Activated CD4-positive, alpha-beta T cell treated with anti-CD3 and anti-CD28 coated beads, Interleukin-2, amount 10 ng/mL, durations not matched to agents 24 days and 14 days (primary cell): ENCODE measurements around the gene NPM3. TPM values are rescaled to one million over a fixed set of nuclear protein-coding genes. Genes with fewer than 3 reads are reported as not detected.

ENCODE experiments used
- DNase-seq: peaks from one replicate; pipeline ENCODE4 v3.0.0; 2022
- H3K27ac Mint-ChIP-seq: one replicate; pipeline ENCODE4 v1.8.0; 2022; ENCODE audit warnings: mild to moderate bottlenecking, mixed read lengths
- H3K27me3 Mint-ChIP-seq: one replicate; pipeline ENCODE4 v1.8.0; 2022; ENCODE audit warnings: mixed read lengths
- H3K36me3 Mint-ChIP-seq: one replicate; pipeline ENCODE4 v1.8.0; 2022; ENCODE audit warnings: low read depth, mild to moderate bottlenecking, mixed read lengths
- H3K4me1 Mint-ChIP-seq: one replicate; pipeline ENCODE4 v1.8.0; 2021; ENCODE audit warnings: mixed read lengths
- H3K4me3 Mint-ChIP-seq: one replicate; pipeline ENCODE4 v1.8.0; 2022; ENCODE audit warnings: mild to moderate bottlenecking, moderate library complexity, mixed read lengths
- H3K9me3 Mint-ChIP-seq: one replicate; pipeline ENCODE4 v1.8.0; 2021; ENCODE audit warnings: mixed read lengths
- intact Hi-C: fragments of 100-400 bp; cut with micrococcal nuclease; formaldehyde crosslinking; loops from one replicate; pipeline ENCODE4 v1.15.1; 2023
- total RNA-seq: library from RNA; stranded (reverse); gene quantifications from 2 replicates; pipeline ENCODE4 v1.2.3, GENCODE V29; 2022

Gene NPM3, protein sequence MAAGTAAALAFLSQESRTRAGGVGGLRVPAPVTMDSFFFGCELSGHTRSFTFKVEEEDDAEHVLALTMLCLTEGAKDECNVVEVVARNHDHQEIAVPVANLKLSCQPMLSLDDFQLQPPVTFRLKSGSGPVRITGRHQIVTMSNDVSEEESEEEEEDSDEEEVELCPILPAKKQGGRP
- total RNA-seq, result 172 and 175 TPM in 2 replicates

DNA sequence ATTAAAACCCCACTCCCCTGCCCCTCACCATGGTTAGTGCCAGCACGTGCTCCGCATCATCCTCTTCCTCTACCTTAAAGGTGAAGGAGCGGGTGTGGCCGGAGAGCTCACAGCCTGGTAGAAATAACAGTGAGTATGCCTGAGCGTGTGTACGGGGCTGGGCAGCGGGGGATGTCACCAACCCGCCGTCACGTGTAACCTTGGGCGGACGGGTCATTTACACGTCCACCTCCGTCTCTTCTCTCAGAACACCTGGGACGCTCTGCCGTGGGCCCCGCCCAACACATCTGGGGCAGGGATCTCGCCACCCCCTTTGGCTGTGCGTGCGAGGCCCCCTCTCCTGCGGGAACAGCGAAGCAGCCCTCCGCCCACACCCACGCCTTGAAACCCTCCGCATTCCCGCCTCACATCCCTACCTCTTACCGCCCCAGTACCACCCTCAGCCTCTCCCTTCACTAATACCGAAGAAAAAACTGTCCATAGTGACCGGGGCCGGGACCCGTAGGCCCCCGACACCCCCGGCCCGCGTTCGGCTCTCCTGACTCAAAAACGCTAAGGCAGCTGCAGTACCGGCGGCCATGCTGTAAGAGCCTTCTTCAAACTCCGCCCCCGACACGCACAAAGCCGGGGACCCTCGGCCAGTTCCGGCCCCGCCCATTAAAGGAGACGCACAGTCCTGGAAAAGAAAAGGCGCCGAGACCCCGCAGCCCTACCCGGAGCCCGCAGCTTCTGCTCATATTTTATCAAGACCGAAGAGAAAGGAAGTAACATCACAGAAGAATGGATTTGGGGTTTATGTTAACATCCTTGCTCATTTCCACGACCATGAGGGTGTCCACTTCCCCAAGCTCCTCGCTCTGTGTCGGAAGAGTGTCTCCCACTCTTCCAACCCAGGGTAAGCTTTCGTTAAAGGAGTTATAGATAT, at the start of gene NPM3:
TSS of gene NPM3 (minus strand) at position 636 of the 925 bp plus-strand sequence. CDS start at position 580, 56 bp downstream.
- Mint-ChIP-seq H3K27me3 (peaks cover 9% of the 10 kb centered on the region), H3K9me3 (no peaks in the 10 kb centered on the region), H3K27ac (peak within 1 kb of the TSS; percentile 99), H3K36me3 (peaks cover 58% of the 10 kb centered on the region), H3K4me3 (peak within 1 kb of the TSS; percentile 100), H3K4me1 (peaks cover 47% of the 10 kb centered on the region)
- peak; percentile 96 for DNase-seq
- intact Hi-C loops, result loop anchor here (1.0 to 10.0 kb wide), 6 partner anchors 35 to 571 kb away; partner anchors contain the start of genes BTRC, DPCD, HPS6 and OGA

DNA sequence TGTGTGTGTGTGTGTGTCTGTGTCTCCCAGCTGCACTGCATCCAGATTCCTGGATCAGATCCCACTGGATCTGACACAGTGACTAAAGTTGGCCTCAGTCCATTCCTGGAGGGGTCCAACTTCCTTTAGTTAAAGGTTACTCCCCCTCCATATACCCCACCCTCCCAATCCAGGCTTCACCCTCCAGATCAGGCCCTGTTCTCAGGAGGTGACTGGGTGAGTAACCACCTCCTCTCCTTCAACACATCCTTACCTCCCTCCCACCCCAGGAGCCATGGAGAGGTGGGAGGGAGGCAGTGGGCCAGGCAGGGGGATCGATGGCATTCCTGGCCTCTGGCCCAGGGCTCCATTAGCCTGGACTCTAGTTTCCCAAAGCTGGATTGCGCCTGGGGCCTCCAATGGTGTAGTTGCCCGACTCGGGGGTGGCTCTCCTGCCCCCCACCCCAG, 49.1 kb upstream of the NPM3 start:
- H3K4me1 Mint-ChIP-seq, result peaks cover 51% of the 10 kb centered on the region
- intact Hi-C loops, result loop anchor here (5.0 kb wide), 1 partner anchor 140 kb away; no protein-coding TSS in a partner anchor
- peaks cover 8% of the 10 kb centered on the region for H3K36me3 Mint-ChIP-seq
- H3K27me3 Mint-ChIP-seq, result peaks cover 3% of the 10 kb centered on the region
- no peak overlapping the region for H3K4me3 Mint-ChIP-seq
- no peak for DNase-seq
- H3K27ac Mint-ChIP-seq, result no peak overlapping the region
- no peaks in the 10 kb centered on the region for H3K9me3 Mint-ChIP-seq

DNA sequence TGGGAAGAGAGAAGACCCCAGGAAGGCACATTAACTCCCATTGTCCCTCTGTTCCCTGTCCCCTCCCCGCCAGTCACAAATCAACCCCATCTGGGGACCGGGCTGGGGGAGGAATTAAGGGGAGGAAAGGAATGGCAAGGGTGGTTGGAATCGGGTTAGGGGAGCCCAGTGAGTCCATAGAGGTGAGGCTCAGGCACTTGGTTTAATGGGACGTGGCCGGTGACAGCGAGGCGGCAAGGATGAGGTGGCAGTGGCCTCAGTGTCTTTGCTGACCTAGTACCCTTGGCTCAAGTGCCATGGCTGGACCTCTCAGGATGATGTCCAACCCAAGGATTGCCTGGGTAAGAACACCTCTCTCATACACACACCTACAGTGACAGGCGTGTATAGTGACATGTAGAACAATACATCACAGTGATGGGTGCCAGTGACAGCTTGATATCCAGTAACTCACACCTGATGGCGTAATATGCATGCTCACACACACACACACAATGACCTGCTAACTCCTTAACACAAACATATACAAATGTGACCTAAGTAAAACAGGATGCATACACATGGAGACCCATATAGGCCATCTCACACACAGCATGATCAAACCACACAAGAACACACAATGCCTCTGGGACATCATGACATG, 48.0 kb upstream of the NPM3 start:
- Mint-ChIP-seq H3K4me1 (peaks cover 51% of the 10 kb centered on the region), H3K27ac (peak overlapping the region; percentile 99), H3K9me3 (no peaks in the 10 kb centered on the region)

DNA sequence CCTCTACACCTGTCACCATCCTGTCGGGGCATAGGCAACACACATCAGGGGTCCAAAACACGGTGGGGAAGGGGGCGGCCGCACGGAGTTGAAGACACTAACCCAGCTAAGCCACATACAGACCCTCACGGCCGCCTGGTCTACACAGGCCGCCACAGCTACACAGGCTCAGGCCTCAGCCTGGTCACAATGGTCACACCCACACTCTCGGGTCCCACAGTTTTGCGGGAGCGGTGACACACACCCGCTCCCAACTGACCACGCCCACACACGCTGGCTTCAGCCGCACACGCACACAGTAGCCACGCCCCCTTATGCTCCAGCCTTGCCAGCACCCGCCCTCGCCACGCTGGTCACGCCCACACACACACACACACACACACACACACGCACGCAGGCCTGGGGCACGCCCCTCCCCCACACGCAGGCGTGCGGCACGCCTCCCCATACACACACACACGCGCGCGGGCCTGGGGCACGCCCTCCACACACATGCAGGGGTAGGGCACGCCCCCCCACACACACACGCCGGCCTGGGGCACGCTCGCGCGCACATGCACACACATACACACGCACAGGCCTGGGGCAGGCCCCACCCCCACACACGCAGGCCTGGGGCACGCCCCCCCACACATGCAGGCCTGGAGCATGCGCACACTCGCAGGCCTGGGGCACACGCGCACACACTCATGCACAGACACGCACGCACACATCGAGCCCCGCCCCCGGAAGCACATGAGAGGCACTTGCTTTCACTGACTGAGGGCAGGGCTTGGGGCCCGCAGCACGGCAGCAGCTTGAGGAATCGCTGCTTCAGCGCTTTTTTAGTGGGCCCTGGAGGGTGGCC, 47.3 kb upstream of the NPM3 start:
- peak; percentile 97 for DNase-seq
- Mint-ChIP-seq H3K9me3 (no peaks in the 10 kb centered on the region), H3K27me3 (peaks cover 3% of the 10 kb centered on the region), H3K27ac (peak overlapping the region; percentile 99), H3K36me3 (peaks cover 8% of the 10 kb centered on the region), H3K4me1 (peaks cover 49% of the 10 kb centered on the region), H3K4me3 (peak overlapping the region; percentile 87)
- intact Hi-C loops, result loop anchor here (1.0 to 5.0 kb wide), 3 partner anchors 12 to 138 kb away; partner anchors contain the start of gene OGA

More for the DNA sequence above, 48.0 kb upstream of the NPM3 start:
- H3K27me3 Mint-ChIP-seq, result peaks cover 3% of the 10 kb centered on the region
- intact Hi-C loops, result loop anchor here (5.0 kb wide), 1 partner anchor 139 kb away; no protein-coding TSS in a partner anchor
- no peak for DNase-seq
- H3K4me3 Mint-ChIP-seq, result peak overlapping the region; percentile 87
- peaks cover 8% of the 10 kb centered on the region for H3K36me3 Mint-ChIP-seq

DNA sequence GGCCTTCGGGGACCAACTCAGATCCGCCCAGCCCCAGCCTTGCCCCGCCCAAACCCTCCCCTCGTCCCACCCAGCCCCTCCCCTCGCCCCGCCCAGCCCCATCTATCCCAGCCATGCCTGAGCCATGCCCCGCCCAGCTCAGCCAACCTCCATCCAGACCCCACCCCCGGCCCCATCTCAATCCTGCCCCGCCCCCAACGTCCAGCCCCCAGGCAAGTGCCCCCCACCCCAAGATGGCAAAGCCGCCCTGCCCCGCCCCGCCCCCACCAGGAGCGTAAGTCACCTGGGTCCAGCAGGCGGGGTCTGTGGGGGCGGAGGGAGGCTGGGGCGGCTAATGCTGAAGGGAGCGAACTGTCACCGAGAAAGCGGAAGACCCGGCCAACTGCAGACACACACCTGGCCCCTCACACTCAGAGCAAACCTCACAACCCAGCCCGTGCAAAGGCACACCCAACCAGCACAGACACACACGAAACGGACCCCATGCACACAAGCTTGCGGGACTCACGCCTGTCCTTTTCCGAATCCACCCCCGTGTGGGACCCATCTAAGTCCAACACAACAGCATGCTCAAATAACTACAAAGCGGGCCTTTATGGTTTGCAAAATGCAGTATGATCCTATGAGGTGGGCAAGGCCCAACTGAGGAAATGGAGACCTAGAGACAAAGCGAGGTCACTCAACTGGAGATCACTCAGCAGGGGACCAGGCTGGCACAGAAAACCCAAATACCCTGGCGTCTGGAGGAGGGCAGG, 46.5 kb upstream of the NPM3 start:
- Mint-ChIP-seq H3K27me3 (peaks cover 3% of the 10 kb centered on the region), H3K4me1 (peaks cover 44% of the 10 kb centered on the region), H3K4me3 (peak overlapping the region; percentile 87), H3K36me3 (peaks cover 11% of the 10 kb centered on the region), H3K9me3 (no peaks in the 10 kb centered on the region), H3K27ac (peak overlapping the region; percentile 99)
- peak; percentile 88 for DNase-seq
- intact Hi-C loops, result loop anchor here (1.0 to 5.0 kb wide), 3 partner anchors 11 to 137 kb away; partner anchors contain the start of gene OGA

DNA sequence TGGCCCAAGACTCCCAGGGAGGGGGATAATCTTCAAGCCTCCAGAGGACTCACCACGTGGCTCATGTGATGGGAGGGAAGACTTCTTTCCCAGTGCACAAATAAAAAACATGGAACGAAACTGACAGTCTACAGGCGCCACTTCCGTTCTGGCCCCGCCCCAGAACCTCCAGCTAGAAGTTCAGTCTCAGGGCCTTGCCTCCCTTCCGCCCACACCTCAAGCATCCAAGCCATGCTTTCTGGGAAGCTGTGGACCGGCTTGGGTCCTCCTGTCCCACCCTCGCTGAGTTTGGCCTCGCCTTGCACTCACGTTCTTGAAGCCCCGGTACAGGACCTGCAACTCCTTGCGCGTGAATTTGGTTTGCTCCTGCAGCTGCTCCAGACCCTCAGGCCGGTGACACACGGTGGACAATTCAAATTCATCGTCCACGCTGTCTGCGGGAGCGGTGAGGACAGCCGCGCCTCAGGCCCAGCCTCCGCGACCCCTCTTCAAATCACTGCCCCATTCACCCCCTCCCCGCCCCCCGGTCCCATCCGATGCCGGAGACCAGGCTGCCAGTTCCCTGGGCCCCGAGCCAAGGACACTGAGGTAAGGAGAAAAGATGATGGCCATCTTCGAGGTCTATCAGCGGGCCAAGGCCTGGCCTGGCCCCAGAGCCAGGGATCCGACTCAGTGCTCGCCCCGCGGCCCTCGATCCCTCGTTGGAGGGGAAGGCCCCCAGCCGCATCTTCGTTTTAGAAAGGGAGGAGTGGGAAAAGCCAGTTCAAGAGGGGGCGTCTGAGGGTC, 45.7 kb upstream of the NPM3 start:
- Mint-ChIP-seq H3K27ac (no peak overlapping the region), H3K9me3 (no peaks in the 10 kb centered on the region), H3K27me3 (peaks cover 3% of the 10 kb centered on the region), H3K36me3 (peaks cover 12% of the 10 kb centered on the region), H3K4me3 (no peak overlapping the region), H3K4me1 (peaks cover 36% of the 10 kb centered on the region)
- no peak for DNase-seq
- intact Hi-C loops, result no loop called here

DNA sequence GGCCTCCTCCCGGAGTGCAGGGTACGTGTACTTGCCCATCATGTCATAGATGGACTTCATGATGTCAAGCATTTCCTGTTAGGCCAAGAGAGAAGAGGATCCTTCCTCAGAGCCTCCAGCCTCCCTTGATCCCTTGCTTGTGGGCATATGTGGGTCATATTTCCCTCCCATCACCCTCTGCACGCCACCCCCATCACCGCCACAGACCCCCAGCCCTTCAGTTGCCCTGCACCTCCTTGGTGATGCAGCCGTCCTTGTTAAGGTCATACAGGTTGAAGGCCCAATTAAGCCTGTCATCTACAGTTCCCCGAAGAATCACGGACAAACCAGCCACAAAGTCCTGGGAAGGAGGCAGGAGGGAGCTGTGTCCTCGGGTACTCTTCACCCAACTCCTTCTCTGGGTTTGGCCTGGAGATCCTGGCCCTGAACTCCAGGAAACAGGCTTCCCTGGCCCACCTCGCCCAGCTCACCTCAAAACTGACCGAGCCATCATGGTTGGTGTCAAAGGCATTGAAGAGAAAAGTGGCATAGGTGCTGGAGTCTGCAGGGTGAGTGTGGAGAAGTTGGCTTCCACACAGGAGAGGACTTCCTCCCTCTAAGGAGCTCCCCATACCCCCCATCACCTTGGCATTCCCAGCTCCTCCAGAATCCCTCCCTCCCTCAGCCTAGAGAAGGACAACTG, 44.8 kb upstream of the NPM3 start:
- Mint-ChIP-seq H3K36me3 (peaks cover 12% of the 10 kb centered on the region), H3K4me1 (peaks cover 28% of the 10 kb centered on the region), H3K27me3 (peaks cover 3% of the 10 kb centered on the region), H3K27ac (no peak overlapping the region), H3K9me3 (no peaks in the 10 kb centered on the region), H3K4me3 (no peak overlapping the region)
- no peak for DNase-seq
- intact Hi-C loops, result no loop called here

DNA sequence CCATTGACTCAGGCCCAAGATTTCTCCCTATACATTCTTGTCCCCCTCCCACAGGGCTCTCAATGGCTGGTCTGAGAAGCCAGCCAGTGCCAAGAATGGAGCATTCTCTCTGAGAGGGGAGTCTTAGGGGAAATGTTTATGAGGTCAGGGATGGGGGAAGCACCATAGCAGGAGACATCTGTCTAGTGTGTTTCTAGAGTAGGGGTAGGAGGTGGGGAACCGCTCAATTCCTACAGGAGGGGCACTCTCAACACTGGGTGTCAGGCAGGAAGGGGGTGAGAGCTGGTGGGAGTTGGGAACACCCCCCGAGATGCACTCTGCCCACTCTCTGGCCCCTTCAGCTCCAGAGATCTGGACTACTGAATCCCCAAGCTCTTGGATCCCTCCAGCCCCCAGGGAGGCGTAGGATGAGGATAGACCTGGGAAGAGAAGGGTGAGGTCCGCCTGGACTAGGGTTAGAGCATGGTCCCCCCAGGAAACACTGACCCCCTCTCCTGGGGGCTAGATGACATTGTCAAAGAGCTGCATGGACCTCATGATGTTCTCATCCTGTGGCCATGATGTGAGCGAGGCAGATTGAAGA, 43.7 kb upstream of the NPM3 start:
- DNase-seq, result no peak
- intact Hi-C loops, result no loop called here
- Mint-ChIP-seq H3K36me3 (peaks cover 15% of the 10 kb centered on the region), H3K4me1 (peaks cover 25% of the 10 kb centered on the region), H3K27me3 (peaks cover 3% of the 10 kb centered on the region), H3K4me3 (no peak overlapping the region), H3K27ac (peak overlapping the region; percentile 2), H3K9me3 (no peaks in the 10 kb centered on the region)

DNA sequence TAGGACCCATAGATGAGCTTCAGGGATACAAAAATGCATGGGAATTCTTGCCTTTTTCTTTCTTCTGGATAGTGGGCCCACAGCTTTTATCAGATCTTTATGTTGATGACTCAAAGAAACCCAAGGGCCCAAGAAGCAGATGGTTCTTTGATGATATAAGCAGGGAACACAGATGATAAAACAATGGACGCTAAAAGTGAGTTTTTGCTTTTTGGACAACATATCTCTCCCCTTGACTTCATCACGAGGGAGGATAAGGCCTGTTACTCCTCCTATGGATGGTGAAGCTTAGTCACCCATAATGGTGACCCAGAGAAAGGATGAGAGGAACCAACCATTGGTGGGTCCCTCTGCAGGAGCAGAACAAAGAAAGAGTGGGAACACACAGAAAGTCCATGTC, 41.5 kb upstream of the NPM3 start:
- intact Hi-C loops, result no loop called here

DNA sequence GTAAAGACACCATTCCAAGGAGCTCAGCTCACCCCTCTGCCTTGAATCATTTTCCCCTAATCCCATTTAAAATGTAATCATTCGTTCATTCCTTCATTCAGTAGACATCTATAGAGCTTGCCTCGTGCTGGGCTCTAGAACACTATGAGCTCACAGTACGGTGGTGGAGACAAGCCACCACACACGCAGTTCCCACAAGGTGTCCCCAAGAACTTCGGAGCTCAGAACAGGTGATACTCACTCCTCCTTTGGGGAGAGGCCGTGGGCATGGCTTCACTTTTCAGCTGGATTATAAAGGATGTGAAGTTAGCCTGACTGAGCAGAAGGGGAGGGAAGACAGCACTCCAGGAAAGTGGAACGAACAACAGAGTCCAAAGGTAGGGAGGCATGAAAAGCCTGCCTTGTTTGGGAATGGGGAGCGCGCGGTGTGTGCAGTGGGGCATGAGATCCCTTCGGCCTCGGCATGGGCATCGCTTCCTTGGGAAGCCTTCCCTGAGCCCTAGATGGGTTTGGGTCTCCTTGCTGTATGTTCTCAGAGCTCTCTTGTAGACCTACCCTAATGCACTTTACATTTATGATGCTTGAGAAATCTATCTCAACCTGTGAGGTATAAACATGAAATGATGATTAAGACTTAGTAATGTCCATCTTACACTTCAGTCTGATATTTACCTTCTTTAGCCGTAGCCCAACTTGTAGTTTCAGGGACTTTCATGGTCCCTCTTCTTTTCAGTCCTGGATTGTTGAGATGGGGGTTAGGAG, 35.8 kb upstream of the NPM3 start:
- DNase-seq, result no peak
- peaks cover 42% of the 10 kb centered on the region for H3K4me1 Mint-ChIP-seq
- peak overlapping the region; percentile 95 for H3K27ac Mint-ChIP-seq
- H3K9me3 Mint-ChIP-seq, result no peaks in the 10 kb centered on the region
- H3K4me3 Mint-ChIP-seq, result peak overlapping the region; percentile 89
- no peaks in the 10 kb centered on the region for H3K27me3 Mint-ChIP-seq
- H3K36me3 Mint-ChIP-seq, result peaks cover 23% of the 10 kb centered on the region
- intact Hi-C loops, result loop anchor here (1.0 to 10.0 kb wide), 10 partner anchors 11 to 1284 kb away; partner anchors contain the start of genes ACTR1A, ARMH3, BTRC and HIF1AN

More for the DNA sequence above, 41.5 kb upstream of the NPM3 start:
- no peak overlapping the region for H3K4me3 Mint-ChIP-seq
- H3K27me3 Mint-ChIP-seq, result no peaks in the 10 kb centered on the region
- H3K9me3 Mint-ChIP-seq, result no peaks in the 10 kb centered on the region
- peaks cover 13% of the 10 kb centered on the region for H3K4me1 Mint-ChIP-seq
- H3K27ac Mint-ChIP-seq, result peak overlapping the region; percentile 18
- no peak for DNase-seq
- H3K36me3 Mint-ChIP-seq, result peaks cover 15% of the 10 kb centered on the region
